CD4-positive, alpha-beta T cell treated with Interleukin-21 for 1 hour (primary cell): ENCODE measurements around the gene PPM1J.
A peak's percentile ranks its signal among the peaks of the same experiment; 100 is the strongest.
"Not testable (repeated sequence)": the region's sequence is repeated elsewhere in the genome, so short reads cannot be mapped to it uniquely, and the experiment has no call there.

Experiments used
- DNase-seq: peaks from one replicate; pipeline ENCODE4 v3.0.0-alpha.2; 2020

The PPM1J gene, protein sequence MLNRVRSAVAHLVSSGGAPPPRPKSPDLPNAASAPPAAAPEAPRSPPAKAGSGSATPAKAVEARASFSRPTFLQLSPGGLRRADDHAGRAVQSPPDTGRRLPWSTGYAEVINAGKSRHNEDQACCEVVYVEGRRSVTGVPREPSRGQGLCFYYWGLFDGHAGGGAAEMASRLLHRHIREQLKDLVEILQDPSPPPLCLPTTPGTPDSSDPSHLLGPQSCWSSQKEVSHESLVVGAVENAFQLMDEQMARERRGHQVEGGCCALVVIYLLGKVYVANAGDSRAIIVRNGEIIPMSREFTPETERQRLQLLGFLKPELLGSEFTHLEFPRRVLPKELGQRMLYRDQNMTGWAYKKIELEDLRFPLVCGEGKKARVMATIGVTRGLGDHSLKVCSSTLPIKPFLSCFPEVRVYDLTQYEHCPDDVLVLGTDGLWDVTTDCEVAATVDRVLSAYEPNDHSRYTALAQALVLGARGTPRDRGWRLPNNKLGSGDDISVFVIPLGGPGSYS

DNA sequence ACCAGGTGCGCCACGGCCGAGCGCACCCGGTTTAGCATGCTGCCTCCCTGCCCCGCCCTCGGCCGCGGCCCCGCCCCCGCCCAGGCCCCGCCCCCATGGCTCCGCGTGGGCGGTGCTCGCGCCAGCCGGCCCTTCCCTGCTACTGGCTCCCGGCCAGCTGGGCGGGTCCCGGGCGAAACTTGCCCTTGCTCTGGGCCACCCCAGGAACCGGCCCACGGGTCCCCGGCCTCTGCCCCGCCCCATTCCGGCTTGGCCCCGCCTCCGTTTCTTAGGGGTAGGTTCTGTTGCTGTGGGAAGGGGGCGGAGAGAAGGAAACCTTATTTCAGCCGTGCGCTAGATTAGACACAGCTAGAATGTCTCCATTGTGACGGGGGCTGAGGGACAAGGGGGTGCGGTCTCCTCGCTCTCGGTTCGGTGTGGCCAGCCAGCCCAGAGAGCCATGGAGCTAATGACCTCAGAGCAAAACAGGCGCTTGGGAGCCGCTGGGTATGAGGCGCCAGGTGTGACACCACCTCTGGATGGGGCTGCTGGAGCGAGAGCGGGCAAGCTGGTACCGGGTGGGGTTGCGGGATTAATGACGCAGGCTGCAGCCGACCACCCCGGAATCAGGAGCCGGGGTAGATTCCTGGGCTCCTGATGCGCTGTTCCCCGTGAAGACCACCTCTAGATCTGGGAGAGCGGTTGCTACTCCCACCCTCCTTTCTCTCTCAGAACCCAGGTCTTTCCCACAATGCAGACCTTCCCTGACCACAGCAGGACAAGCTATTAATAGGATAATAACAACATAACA, at the start of gene PPM1J:
PPM1J (minus strand) TSS at position 69 of the 790 bp plus-strand sequence; CDS start at position 38, 31 bp downstream.
- DNase-seq = peak; percentile 99

DNA sequence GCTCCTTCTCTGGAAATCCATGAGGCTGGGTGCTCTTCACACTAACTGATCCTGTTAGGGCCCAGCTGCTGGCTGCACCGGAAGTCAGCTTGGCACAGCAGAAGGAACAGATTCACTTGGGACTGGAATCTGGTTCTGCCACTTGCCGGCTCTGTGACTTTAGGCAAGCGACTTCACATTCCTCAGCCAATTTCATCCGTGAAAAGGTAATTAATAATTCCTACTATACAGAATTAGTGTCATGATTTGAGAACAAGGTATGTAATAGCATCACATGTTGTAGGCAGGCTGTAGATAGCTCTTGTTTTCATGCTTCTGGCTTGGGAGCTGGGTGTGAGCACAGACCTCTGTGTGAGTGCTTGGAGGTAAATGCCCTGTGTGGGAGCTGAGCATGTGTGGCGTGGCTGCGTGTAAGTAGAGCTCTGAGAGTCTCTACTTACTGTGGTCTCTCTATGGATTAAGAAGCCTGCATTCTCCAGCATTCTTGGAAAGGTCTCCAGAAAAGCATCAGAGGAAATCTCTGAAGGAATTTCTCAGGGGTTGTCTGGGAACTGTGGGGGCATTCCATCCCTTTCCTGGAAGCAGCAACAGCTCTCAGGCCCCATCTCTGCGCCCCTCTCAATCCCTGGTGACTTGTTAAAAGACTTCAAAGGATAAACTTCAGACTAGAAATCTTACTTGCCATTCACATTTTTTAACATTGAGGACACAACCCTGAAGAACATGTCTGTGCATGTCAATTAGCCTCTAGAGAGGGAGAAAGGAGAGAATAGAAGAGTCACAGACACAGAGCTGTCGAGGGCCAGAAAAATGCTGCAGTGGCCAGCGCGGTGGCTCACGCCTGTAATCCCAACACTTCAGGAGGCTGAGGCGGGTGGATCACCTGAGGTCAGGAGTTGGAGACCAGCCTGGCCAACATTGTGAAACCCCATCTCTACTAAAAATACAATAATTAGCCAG, 47.7 kb upstream of the PPM1J start:
- no peak for DNase-seq

DNA sequence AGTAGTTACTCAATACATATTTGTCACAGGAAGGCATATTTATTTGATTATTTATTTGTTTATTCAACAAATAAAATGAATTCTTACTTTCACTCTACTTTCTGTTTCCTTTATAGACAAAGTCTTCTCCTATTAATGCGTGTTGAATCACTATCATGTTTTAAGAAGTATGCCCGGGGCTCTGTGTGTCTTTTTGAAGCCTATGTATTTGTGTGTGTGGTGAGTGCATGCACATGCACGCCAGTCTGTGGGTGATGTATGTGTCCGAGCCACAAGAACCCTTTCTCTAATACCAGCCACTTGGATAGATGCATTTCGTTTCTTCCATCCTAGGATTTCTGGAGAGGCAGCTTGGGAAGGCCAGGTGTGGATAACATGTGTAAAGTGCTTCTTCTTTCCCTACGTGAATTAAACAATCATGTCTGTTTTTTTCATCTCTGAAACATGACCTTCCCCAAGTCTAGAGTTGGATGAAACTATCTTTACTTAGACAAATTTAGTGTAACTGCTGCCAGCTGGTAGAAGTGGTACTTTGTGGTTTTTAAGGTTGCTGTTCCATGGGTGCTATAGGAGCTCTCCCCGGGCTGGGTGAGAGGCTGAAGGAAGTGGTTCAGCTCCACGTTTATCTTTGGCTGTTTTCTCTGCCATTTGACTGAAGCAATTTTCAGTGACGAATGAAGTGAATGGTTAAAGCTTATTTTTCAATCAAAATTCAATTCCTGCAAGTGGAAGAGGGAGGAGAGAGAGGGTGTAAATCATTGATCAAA, 46.8 kb upstream of the PPM1J start:
- DNase-seq = no peak

DNA sequence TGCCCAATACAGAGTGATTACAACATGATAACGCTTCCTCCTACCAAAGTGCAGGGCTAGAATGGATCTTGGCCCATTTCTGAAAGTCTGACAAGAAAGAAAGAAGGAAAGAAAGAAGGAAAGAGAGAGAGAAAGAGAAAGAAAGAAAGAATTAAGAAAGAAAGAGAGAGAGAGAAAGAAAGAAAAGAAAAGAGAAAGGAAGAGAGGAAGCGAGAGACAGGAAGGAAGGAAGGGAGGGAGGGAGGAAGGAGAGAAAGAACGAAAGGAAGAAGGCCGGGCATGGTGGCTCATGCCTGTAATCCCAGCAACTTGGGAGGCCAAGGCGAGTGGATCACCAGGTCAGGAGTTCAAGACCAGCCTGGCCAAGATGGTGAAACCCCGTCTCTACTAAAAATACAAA, 44.1 kb upstream of the PPM1J start:
- no peak for DNase-seq

DNA sequence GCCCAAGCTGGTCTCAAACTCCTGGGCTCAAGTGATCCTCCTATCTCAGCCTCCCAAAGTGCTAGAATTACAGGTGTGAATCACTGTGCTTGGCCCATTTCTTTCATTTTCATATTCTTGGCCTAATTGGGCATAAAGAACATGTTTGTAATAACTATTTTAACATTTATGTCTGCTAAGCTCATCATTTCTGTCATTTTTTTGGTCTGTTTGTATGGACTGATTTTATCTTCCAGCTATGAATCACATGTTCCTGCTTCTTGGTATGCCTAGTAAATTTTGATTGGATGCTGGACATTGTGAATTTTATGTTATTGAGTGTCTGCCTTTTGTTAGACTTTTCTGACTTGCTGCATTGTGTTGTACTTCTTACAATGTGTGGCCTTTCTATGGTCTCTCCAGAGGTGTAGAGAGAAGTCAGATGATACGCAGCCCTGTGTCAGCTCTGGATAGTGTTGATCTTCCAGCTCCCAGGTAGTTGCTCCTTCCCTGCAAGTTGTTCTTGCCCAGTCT, 39.0 kb upstream of the PPM1J start:
- no peak for DNase-seq

DNA sequence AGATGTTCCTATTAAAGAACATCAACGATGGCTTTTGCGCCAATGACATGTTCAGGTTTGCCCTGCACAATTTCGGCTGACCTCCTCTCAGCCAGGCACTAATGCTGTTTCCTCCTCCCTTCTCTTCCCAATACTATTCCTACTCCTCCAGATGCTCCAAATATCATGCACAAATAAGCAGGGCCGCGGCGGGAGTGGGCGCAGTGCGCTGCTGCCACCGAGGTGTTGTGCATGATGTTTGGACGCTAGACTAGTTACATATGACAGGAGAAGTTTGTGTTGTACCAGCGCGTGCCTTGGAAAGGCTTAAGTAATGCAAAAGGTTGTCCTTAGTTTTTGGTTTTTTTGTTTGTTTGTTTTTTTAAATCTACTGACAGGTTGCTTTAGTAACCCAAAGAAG, 33.3 kb upstream of the PPM1J start:
- no peak for DNase-seq

DNA sequence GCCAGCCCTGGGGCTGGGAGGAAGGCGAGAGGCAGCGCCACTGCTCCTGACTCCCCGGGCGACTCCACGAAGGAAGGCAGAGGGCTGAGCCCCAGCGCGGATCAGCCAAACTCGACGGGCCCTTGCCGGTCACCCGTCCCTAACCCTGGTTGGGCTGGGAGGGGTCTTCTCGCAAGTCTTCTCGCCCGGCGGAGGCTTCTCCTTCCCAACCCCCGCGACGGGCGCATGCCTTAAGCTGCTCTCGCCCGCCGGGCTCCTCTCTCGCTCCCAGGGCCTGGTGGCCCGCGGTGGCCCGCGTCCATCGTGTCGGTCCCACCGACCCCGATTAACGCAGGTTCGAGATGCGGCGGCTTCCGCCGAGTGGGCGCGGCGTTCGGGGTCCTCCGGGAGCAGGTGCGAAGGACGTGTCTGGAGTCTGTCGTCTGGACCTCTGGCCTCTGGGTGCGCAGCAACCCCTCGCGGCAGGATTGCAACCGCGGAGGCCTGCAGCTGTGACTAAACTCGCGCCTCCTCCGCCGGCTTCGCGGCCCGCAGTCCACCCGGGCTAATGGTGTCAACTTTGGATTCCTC, 29.0 kb upstream of the PPM1J start:
- DNase-seq = no peak

DNA sequence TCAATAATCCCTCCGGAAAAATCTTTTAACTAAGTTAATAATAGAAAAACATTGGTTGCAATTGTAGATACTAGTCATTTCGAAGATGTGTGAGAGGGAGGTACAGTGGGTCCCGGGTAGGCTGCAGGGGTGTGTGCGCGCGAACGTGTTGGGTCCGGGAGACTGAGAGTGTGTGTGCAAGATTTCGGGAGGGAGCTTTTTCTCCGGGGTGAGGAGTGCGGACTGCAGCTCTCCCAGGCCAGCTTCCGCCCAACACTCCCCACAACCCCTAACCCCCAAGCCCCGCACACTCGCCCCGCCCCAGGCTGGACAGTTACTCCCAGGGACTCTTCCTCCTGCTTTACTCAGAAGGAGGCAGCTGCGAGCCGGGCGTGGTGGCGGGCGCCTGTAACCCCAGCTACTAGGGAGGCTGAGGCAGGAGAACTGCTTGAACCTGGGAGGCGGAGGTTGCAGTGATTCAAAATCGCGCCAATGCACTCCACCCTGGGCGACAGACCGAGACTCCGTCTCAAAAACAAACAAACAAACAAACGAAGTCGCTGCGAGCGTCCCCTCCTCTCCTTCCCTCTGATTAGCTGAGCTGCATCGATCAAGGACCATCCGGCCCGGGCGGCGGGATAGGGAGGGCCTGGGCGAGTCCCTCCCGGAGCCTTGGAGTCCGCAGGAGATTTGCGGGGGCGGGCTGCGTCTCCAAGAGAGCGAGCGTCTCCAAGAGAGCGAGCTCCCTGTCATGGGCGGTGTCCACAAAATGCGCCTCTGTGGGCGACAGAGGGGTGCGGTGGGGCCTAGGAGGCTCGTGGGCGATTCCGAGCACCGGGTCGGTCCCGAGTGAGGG, 28.3 kb upstream of the PPM1J start:
- no peak for DNase-seq

DNA sequence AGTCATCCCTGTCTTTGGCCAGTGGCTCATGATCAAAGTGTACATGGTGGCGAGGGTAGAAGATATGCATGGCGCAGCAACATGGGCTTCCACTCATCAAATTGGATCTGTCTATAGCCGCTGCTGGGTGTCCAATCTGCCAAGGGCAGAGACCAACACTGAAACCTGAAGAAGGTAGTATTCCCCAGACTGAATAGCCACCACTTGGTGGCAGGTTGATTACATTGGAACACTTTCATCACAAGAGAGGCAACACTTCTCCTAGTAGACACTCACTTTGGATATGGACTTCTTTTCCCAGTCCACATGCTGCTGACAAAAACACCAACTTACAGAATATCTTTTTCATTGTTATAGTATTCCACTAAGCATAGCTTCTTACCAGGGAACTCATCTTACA, 22.4 kb upstream of the PPM1J start:
- no peak for DNase-seq

DNA sequence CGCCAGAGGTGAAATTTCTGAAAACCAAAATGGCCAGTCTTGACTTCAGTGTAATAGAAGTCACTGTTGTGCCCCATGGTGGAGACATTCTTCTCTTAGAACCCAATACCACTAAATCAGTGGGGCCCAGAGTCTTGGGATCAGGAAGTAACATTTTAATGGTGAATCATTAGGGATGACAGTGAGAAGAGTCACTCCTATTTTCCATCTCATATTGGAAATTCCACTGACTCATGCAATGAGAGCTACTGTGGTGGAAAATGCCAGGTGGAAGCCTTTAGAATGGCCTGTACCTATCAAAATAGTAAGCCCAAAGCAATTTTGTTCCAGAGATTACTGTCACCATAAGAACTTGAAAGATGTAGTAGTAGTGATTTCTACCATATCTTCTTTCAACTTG, 20.6 kb upstream of the PPM1J start:
- DNase-seq = no peak

DNA sequence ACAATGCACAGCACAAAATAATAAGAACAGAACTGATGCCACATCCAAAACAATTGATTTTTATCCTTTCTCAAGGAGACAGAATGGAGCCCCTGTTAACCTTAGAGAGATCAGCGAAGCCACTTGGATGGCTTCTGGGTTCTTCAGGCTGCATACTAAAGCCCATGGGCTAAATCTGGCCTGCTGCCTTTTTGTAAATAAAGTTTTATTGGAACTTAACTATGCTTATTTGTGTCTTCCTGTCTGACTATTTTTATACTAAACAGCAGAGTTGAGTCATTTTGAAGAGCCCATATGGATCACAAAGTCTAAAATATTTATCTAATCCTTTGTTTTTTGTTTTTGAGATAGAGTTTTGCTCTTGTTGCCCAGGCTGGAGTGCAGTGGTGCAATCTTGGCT, 16.3 kb upstream of the PPM1J start:
- DNase-seq = no peak

DNA sequence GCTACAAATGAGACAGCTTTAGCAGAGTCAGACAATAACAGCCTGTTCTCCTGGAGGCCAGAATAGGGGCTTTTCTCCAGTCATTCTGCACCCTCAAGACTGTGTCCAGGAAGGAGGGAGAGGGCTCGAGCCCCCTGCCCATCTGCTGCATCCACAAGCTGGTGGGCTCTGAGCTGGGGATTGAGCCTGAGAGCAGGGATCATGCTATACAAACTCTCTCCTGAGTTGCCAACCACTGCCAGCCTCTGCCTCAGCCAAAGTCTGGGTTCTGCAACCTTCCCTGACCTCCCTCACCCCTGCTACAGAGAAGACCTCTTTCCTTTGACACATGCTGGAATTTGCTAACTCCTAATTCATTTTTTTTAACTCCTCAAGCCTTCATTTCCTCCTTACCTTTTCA, 14.8 kb upstream of the PPM1J start:
- DNase-seq = no peak

DNA sequence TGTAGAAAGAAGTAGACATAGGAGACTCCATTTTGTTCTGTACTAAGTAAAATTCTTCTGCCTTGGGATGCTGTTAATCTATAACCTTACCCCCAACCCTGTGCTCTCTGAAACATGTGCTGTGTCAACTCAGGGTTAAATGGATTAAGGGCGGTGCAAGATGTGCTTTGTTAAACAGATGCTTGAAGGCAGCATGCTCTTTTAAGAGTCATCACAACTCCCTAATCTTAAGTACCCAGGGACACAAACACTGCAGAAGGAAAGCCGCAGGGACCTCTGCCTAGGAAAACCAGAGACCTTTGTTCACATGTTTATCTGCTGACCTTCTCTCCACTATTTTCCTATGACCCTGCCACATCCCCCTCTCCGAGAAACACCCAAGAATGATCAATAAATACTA, 13.9 kb upstream of the PPM1J start:
- not testable (repeated sequence) for DNase-seq

DNA sequence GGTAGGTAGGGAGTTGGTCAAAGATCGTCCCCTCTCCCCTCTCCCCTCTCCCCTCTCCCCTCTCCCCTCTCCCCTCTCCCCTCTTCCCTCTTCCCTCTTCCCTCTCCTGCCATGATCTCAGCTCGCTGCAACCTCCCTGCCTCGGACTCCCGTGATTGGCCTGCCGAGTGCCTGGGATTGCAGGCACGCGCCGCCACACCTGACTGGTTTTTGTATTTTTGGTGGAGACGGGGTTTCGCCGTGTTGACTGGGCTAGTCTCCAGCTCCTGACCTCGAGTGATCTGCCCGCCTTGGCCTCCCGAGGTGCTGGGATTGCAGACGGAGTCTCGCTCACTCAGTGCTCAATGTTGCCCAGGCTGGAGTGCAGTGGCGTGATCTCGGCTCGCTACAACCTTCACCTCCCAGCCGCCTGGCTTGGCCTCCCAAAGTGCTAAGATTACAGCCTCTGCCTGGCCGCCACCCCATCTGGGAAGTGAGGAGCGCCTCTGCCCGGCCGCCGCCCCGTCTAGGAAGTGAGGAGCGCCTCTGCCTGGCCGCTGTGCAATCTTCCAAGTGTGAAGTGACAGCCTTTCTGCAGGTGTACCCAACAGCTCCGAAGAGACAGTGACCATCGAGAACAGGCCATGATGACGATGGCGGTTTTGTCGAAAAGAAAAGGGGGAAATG, 13.3 kb upstream of the PPM1J start:
- DNase-seq = not testable (repeated sequence)

DNA sequence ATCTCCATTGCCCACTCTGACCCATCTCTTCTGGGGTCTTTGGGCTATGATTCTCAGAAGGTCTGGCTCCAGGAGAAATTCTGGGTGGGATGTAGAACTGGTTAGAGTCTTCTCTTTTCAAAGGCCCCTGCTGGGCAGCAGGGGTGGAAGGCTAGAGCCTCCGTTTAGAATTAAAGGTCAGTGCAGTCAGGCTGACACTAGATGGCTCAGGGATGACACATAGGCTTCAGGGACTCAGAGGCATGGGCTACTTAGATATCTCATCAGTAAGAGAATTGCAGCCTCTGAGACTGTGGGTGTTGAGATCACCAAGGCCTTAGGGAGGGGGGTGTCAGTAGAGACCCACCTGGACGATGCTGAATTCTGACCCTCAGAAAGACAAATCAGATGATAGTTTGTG, 12.6 kb upstream of the PPM1J start:
- no peak for DNase-seq

DNA sequence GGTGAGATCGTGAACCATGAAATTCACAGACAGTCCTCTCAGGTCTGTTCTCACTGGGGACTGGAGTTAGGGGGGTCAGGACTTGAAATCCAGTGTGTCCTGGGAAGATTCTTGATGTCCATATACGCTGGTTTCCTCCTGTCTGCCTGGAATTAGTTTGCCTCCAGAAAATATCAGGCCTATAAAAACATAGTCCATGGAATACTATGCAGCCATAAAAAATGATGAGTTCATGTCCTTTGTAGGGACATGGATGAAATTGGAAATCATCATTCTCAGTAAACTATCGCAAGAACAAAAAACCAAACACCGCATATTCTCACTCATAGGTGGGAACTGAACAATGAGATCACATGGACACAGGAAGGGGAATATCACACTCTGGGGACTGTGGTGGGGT, 9.1 kb upstream of the PPM1J start:
- DNase-seq = not testable (repeated sequence)

DNA sequence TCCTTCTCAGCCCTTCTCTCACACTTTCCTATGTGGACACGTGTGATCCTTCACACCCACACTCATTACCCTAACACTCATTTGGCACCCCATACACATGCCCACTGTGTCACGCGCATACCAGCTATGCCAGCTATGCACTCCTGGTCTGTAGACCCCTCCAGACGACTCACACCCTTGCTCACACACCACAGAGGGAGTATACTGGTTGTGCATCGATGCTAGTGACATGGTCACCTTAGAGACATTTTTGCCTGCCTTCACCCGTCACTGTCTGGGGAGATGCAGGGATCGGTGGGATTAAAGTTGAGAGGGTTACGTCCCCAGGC, 8.3 kb upstream of the PPM1J start:
- no peak for DNase-seq

DNA sequence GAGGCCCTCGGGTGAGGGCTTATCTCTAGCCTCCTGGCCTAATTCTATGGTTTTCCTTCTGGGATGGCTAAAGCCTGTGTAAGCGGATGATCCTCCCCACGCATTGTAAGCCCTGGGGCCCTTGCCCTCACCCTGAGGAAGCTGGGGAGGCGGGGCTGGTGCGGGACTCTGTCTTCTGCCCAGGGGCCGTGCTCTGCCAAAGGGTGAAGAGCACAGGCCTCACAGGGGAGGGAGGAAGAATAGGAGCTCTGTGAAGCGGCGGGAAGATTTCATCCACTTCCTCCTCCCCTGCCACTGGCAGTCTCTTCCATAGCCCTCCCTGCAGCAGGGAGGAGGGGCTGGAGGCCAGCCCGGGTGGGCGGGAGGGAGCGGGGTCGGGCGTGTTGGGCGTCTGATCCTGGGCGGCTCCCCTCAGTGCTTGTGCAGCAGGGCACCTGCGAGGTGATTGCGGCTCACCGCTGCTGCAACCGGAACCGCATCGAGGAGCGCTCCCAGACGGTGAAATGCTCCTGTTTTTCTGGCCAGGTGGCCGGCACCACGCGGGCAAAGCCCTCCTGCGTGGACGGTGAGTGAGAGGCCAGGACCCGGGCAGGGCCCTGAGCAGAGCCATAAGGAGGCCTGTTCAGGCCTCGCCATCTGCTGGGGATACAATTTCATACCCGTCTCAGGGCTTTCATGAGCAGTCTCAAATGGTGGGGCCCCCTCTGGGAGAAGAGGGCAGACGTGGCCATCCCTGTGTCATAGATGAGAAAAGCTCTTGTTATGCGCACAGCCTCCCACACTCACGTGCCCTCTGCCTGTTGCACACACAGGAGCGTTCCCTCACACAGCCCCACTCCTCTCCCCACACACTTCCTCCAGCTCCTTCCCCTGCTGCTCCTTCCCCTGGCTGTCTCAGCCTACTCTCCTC, 7.7 kb upstream of the PPM1J start:
- DNase-seq = no peak

DNA sequence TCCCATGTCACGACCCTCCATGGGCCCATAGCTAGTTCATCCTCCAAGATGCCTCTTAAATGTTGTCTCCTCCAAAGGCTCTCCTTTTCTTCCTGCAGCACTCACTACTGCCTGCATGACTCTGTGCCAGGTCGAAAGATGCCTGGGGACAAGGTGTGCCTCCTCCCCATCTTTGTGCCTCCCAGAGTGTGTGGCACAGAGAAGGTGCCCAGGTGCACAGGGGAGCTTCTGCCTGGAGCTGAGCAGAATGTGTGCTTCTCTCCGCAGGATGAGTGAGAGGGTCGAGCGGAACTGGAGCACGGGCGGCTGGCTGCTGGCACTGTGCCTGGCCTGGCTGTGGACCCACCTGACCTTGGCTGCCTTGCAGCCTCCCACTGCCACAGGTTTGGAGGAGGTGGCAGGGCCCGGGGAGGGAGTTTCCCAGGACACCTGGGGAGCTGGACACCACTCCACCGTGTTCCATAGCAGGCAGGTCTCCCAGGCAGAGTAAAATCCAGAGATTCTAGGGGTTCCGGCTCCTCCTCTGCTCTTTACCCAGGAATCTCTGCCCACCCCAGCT, 6.9 kb upstream of the PPM1J start:
- no peak for DNase-seq
